Amniotic stem cell (primary cell): ENCODE measurements around the gene ERN1.

Experiments
- DNase-seq: peaks from one replicate; lab custom pipeline; 2025; lab: John Stamatoyannopoulos, UW

ERN1 gene

DNA sequence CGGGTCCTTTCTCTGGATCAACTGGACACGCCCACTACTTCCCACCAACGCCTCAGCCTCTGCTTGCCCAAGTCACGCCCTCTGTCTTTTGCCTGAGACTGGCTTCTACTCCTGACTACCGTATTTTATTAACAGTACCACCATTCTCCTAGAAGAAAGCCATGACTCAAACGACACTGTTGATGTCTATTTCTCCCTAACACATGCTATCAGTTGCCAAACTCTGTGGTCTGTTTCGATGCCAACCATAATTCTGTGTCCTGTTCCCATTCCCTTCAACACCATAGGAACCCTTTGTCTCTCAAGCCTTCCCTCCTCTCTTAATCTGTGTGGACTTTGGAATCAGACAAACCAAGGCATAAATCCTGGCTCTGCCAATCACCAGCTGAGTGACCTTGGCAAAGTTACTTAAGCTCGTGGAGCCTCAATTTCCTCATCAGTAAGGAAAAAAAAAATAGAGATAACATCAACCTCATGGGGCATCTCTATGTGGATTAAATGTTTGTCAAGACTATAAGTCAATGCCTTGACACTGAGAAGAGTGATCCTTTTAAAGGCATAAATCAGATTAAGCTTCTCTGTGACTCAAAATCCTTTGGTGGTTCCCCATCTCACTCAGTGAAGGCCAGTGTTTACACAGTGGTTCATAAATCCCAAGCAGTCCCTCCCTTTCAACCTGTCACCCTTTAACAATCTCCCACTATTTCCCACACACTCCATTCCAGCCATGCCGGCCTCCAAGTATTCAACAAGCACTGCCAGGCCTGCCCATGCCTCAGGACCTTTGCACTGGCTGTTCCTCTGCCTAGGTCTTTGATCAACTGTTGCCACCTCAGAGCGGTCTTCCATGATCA, 45.6 kb downstream of the ERN1 start:
- DNase-seq, result no peak

DNA sequence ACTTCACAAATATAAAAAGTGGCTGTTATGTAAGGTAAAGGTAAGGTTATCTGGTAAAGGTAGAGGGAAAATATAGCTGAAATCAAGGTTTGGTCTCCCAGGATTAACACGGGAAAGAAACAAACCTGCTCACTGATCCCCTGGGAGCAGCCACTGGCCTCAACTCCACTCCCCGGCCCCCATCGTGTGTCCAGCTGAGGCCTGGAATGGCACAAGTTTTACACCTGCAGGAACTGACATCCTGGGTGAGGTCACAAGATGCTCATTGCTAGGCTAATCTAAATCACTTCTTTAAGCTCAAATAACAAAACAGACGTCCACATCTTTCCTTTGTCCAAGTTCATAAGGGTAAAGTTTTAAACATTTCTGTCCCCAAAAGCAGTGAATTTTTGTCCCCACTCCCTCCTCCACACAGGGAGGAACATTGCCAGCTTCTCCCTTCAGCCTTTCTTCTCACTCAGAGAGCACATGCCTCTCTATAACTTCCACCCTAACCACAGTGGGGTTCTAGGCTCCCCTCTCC, 46.3 kb downstream of the ERN1 start:
- DNase-seq, result no peak

DNA sequence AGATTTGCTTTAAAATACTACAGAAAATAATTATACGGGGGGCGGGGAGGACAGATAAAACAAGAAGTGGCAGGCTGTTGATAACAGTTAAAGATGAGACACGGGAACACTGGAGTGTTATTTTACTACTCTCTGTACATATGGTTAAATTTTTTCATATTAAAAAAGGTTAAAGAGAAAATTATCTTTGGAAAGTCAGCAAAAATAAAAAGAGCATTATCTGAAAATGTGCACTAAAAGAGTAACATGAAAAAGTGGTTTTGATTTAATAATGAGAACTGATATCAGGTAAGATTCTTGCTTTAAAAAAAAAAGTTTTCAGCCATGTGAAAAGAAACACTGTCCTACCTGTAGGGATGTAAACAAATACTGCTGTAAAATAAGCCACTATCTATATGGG, 46.9 kb downstream of the ERN1 start:
- no peak for DNase-seq

GRCh38 chr17:64081802-64082799, 47.8 kb downstream of the ERN1 start:
- DNase-seq, result no peak

DNA sequence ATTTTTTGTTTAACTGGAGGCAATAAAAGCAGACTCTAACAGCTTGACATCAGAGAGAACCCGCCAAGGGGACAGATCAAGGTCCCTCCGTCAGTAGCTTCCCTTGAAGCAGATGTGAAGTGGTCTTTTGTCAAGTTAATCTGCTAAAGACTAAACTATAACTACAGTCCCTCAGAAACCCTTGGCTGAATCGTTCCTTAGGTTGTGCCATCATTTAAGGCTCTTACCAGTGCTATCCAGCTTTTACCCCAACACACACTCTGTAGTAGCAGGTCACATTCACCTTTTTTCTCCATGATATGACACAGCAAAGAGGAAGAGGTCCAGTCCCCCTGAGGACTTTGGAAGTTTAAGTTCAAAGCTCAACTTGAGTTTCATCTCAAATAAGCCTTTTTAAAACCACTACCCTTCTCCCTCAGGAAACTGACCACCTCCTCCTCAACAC, 49.7 kb downstream of the ERN1 start:
- DNase-seq, result no peak

DNA sequence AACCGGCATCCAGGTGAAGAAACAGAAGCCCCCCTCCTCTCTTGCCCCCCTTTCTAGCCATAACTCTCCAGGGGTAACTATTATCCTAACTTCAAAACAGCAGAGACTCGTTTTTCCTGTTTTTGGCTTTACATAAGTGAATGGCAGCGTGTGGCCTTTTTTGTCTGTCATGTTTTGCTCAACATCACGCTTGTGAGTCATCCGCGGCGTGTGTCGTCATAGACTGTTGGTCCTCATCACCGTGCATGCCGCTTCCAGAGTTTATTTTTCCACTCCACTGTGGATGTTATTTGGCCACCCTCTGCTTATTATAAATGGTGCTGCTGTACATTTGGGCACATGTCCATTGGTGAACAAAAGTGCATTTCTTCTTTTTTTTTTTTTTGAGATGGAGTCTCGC, 52.6 kb downstream of the ERN1 start:
- DNase-seq, result no peak

- no peak for DNase-seq
Observed at GRCh38 chr17:64075913-64076312, 54.0 kb downstream of the ERN1 start.

GRCh38 chr17:64074704-64075426, 55.1 kb downstream of the ERN1 start:
- DNase-seq, result no peak

DNA sequence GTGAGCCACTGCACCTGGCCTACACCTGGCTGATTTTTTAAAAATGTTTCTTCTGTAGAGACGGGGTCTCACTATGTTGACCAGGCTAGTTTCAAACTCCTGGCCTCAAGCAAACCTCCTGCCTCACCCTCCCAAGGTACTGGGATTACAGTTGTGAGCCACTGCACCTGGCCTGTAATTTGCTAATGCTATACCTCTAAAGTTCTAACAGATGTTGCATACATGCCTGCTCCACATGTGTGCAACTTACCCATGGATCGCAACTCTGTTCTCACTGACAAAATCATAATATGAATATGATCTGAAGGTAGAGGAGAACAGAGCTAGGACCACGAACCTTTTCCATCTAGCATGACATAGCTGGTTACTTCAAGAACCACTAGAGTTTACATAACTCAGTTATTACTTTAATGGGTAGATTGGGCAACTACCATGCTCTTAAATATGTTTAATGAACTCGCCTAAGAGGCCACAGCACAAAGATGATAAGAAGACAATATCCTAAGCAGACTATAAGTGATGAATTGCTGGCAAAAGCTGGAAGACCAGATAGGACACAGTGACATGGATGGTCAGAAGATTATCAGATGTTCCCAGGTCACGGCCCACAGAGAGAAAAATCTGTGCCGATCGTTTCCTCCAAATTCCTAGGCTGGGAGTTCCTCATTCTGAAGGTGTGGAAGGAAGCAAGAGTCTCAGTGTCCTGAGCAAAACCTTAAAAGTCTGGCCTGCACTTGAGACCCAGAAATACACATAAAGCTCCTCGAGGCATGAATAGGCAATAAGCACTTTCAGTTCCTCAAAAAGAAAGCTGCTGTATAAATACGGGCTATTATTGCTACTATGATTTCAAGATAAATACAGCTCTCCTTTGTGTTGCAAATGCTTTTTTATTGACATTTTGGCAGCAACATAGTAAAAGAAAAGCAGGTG, 55.9 kb downstream of the ERN1 start:
- DNase-seq, result no peak

- DNase-seq, result no peak
Observed at GRCh38 chr17:64071111-64071510, 58.8 kb downstream of the ERN1 start.

DNA sequence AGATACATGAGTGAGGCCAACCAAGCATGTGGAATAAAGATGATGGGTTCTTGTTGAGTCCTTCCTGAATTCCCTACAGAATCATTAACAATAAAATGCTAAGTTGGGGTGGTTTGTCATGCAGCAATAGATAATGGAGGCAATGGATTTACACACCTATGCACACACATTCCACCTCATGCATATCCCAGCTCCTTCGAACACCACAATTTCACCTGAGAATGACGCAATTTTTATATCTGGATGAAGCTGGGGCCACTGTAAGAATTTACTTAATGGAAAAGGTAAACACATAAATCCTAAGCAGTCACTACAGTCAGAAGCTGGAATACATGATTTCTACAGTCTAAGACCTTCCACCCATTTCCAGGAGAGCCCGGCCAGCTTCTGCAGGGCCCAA, 59.7 kb downstream of the ERN1 start:
- no peak for DNase-seq

- no peak for DNase-seq
Observed at GRCh38 chr17:64069143-64069542, 60.8 kb downstream of the ERN1 start.

DNA sequence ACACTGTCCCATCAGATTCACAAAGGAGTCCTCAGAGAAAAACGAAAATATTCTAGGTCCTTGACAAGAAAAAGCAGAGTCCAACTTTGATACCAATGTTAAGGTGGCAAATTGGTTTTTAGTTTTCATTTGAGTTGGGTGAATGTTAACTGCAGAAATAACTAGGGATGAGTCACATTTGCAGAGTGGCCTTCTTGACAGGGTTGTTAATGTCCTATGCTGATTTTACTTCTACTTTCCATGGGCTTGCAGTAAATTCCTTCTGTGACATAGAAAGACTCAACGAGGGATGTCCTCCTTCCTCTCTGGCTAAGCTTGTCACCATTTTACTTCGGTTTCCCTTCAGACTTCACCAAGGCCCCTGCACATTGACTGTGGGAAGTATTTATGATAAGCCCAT, 62.3 kb downstream of the ERN1 start:
- DNase-seq, result no peak

DNA sequence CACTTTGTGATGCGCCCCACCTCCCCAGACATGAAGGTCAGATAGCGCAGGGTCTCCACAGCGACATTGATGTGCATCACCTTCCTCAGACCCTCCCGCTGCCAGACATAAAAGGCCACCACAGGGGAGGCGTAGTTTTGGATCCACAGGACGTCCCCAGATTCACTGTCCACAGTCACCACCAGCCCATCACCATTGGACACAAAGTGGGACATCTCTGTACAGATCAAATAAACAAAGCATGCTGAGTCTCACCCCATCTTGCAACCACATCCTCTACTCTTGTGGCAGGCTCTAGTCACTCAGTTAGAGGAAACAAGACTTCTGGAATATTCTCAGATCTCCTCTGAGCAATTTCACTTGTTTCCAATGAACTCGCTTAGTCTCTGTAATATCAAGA, 63.2 kb downstream of the ERN1 start:
- no peak for DNase-seq

DNA sequence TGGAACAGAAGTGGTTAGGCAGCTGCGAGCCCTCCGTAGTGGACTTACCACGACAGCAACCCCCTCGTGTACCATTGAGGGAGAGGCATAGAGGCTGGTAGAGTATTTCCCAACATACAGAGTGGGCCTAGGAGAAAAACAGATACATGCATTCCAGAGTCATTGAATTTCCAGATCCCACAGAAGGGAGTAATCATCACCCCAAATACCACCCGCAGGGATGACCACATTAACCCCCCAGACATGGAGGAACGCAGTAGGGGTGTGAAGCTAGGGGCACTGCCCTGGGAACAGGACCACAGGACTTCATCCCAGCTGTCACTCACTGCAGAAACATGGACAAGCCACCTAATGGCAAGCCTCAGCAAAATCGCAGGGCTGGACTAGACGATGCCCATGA, 64.8 kb downstream of the ERN1 start:
- no peak for DNase-seq

GRCh38 chr17:64064331-64064730, 65.6 kb downstream of the ERN1 start:
- no peak for DNase-seq

GRCh38 chr17:64063766-64064224, 66.1 kb downstream of the ERN1 start:
- DNase-seq, result no peak

- no peak for DNase-seq
Observed at GRCh38 chr17:64063088-64063487, 66.9 kb downstream of the ERN1 start.

- DNase-seq, result no peak
Observed at GRCh38 chr17:64061178-64061898, 68.6 kb downstream of the ERN1 start.

GRCh38 chr17:64060331-64060730, 69.6 kb downstream of the ERN1 start:
- DNase-seq, result no peak
